GM06990 (cell line): Measurements from ENCODE around the gene CUX1.

Experiments
- DNase-seq: peaks from one replicate; pipeline ENCODE4 v3.0.0-alpha.2; 2011; ENCODE audit not compliant: insufficient read length; ENCODE audit errors: extremely low read depth
- H3K27me3 ChIP-seq: replicated peaks from 2 replicates; pipeline ENCODE4 v1.6.0; 2011; ENCODE audit warnings: low read length; ENCODE audit not compliant: control insufficient read depth, insufficient read depth
- H3K36me3 ChIP-seq: 2 replicates; pipeline ENCODE4 v1.5.1; 2011; ENCODE audit warnings: low read length; ENCODE audit not compliant: control insufficient read depth, insufficient read depth
- H3K4me3 ChIP-seq: replicated peaks from 2 replicates; pipeline ENCODE4 v1.5.1; 2011; ENCODE audit warnings: low read depth, mild to moderate bottlenecking, control low read depth, low read length
- CTCF ChIP-seq: IDR thresholded peaks from 2 replicates; pipeline ENCODE4 v1.5.1; 2011; ENCODE audit warnings: low read length, control low read depth, mild to moderate bottlenecking, inconsistent platforms; ENCODE audit not compliant: insufficient read depth, poor library complexity, severe bottlenecking

The CUX1 gene

GRCh38 chr7:102169651-102170392 lies 352.4 kb downstream of the CUX1 start:
- no peaks in the 10 kb centered on the region for H3K27me3 ChIP-seq
- DNase-seq: no peak
- peaks cover 4% of the 10 kb centered on the region; the same call in 1 of the 2 replicates for H3K36me3 ChIP-seq
- no peak for TF ChIP-seq CTCF
- H3K4me3 ChIP-seq: no peak overlapping the region

GRCh38 chr7:102170393-102170970 lies 353.1 kb downstream of the CUX1 start:
- H3K4me3 ChIP-seq: no peak overlapping the region
- H3K36me3 ChIP-seq: peaks cover 6% of the 10 kb centered on the region
- H3K27me3 ChIP-seq: no peaks in the 10 kb centered on the region
- TF ChIP-seq CTCF: no peak
- DNase-seq: no peak

GRCh38 chr7:102173669-102174068 lies 356.2 kb downstream of the CUX1 start:
- Histone ChIP-seq H3K36me3 (peaks cover 6% of the 10 kb centered on the region), H3K4me3 (no peak overlapping the region), H3K27me3 (no peaks in the 10 kb centered on the region)
- no peak for TF ChIP-seq CTCF
- DNase-seq: no peak

GRCh38 chr7:102175423-102176170 lies 358.2 kb downstream of the CUX1 start:
- H3K4me3 ChIP-seq: no peak overlapping the region
- no peaks in the 10 kb centered on the region for H3K27me3 ChIP-seq
- no peak for TF ChIP-seq CTCF
- DNase-seq: no peak
- H3K36me3 ChIP-seq: peaks cover 6% of the 10 kb centered on the region

- H3K36me3 ChIP-seq: peaks cover 5% of the 10 kb centered on the region
- no peak for TF ChIP-seq CTCF
- DNase-seq: no peak
These were observed 361.0 kb downstream of the CUX1 start for GRCh38 chr7:102178410-102178809.

More at GRCh38 chr7:102178410-102178809, 361.0 kb downstream of the CUX1 start:
- Histone ChIP-seq H3K27me3 (no peaks in the 10 kb centered on the region), H3K4me3 (no peak overlapping the region)
